Endothelial cell of umbilical vein (primary cell): Measurements from ENCODE around the gene PAX6. TPM values are rescaled to one million over a fixed set of nuclear protein-coding genes. Genes with fewer than 3 reads are reported as not detected.
A peak's percentile ranks its signal among the peaks of the same experiment; 100 is the strongest.

Experiments used
- BruUV-seq: library from RNA; stranded (reverse); fragments of 400-500 nt; replicated peaks from 2 replicates; lab custom pipeline; 2021; lab: Mats Ljungman, UMichigan
- CTCF ChIA-PET: fragments of 300-600, 350-600 bp; sonication (Branson Sonifier 250); formaldehyde crosslinking; loops from one replicate; lab custom pipeline; 2021; ENCODE audit warnings: antibody characterized with exemption, inconsistent platforms; lab: Charles Lee
- POLR2A ChIA-PET: fragments of 300-600, 350-600 bp; sonication (Branson Sonifier 250); formaldehyde crosslinking; loops from one replicate; lab custom pipeline; 2021; ENCODE audit warnings: antibody characterized with exemption, inconsistent platforms; lab: Charles Lee
- DNase-seq: peaks from one replicate; pipeline ENCODE4 v3.0.0-alpha.2; 2011; ENCODE audit warnings: low read depth, low spot score
- FAIRE-seq: peaks from 2 replicates; lab custom pipeline; 2011; peaks lifted over from hg19 to GRCh38; lab: Jason Lieb, UNC
- H2AFZ ChIP-seq: 2 replicates; pipeline ENCODE4 v1.6.0; 2012; ENCODE audit warnings: low read depth, low read length, control low read depth, inconsistent platforms
- H3K27ac ChIP-seq: 2 replicates; pipeline ENCODE4 v1.5.1; 2011; ENCODE audit warnings: low read depth, mild to moderate bottlenecking, control low read depth, low read length, moderate library complexity; ENCODE audit not compliant: insufficient read depth
- H3K27me3 ChIP-seq, 2 experiments: 2 replicates each; pipeline versions ENCODE4 v1.6.0 to v1.6.1; 2011; ENCODE audit warnings: low read length in 2 of 2, mixed read lengths in 1 of 2; ENCODE audit not compliant: control insufficient read depth in 2 of 2, insufficient read depth in 2 of 2
- H3K36me3 ChIP-seq, 2 experiments: 2 replicates in 1 of 2; 3 replicates in 1 of 2; pipeline ENCODE4 v1.5.1; 2011; ENCODE audit warnings: low read length in 2 of 2, mild to moderate bottlenecking in 1 of 2, moderate library complexity in 1 of 2; ENCODE audit not compliant: control insufficient read depth in 2 of 2, insufficient read depth in 2 of 2; ENCODE audit errors: extremely low read depth in 1 of 2
- H3K4me1 ChIP-seq: 3 replicates; pipeline ENCODE4 v1.5.1; 2011; ENCODE audit warnings: mild to moderate bottlenecking, low read length; ENCODE audit not compliant: control insufficient read depth, insufficient read depth; ENCODE audit errors: extremely low read depth
- H3K4me2 ChIP-seq: 2 replicates; pipeline ENCODE4 v1.6.1; 2011; ENCODE audit warnings: low read length, control low read depth, mixed read lengths; ENCODE audit not compliant: insufficient read depth
- H3K4me3 ChIP-seq, 3 experiments: fragments of 200-600 bp in 1 of 3; sonication (generic), shearing (Covaris generic) in 1 of 3; replicated peaks in 1 of 3; 2 replicates each; pipeline ENCODE4 v1.5.1; 2011 to 2016; ENCODE audit warnings: control low read depth in 3 of 3, low read length in 3 of 3, mild to moderate bottlenecking in 2 of 3, inconsistent platforms in 1 of 3, low read depth in 1 of 3, moderate library complexity in 1 of 3; ENCODE audit not compliant: insufficient read depth in 1 of 3
- H3K79me2 ChIP-seq: 2 replicates; pipeline ENCODE4 v1.6.0; 2012; ENCODE audit warnings: low read length, inconsistent platforms; ENCODE audit not compliant: control insufficient read depth, insufficient read depth
- H3K9ac ChIP-seq: replicated peaks from 2 replicates; pipeline ENCODE3; 2011; ENCODE audit warnings: low read length, control low read depth; ENCODE audit not compliant: insufficient read depth; ENCODE audit errors: extremely low read depth
- H3K9me1 ChIP-seq: replicated peaks from 3 replicates; pipeline ENCODE4 v1.6.0; 2011; ENCODE audit warnings: mild to moderate bottlenecking, low read length; ENCODE audit not compliant: control insufficient read depth, insufficient read depth; ENCODE audit errors: extremely low read depth
- H3K9me3 ChIP-seq: replicated peaks from 2 replicates; pipeline ENCODE4 v1.5.1; 2012; ENCODE audit warnings: low read length, inconsistent platforms; ENCODE audit not compliant: control insufficient read depth, insufficient read depth
- H4K20me1 ChIP-seq: replicated peaks from 2 replicates; pipeline ENCODE3; 2011; ENCODE audit warnings: mild to moderate bottlenecking, low read length; ENCODE audit not compliant: control insufficient read depth, insufficient read depth; ENCODE audit errors: extremely low read depth
- EZH2 ChIP-seq: IDR thresholded peaks from 2 replicates; pipeline ENCODE4 v1.6.1; 2012; ENCODE audit warnings: borderline replicate concordance, low read depth, mild to moderate bottlenecking, moderate library complexity, low read length, inconsistent platforms; ENCODE audit not compliant: severe bottlenecking
- FOS ChIP-seq: IDR thresholded peaks from 2 replicates; pipeline ENCODE4 v1.6.1; 2011; ENCODE audit warnings: mild to moderate bottlenecking, low read length, moderate library complexity, borderline replicate concordance; ENCODE audit not compliant: insufficient read depth
- JUN ChIP-seq: IDR thresholded peaks from 2 replicates; pipeline ENCODE4 v1.6.1; 2011; ENCODE audit warnings: borderline replicate concordance, low read depth; ENCODE audit not compliant: insufficient read length, insufficient read depth
- MAX ChIP-seq: IDR thresholded peaks from 2 replicates; pipeline ENCODE4 v1.6.1; 2011; ENCODE audit not compliant: insufficient read depth, insufficient read length
- dilution Hi-C: fragments of 300-500 bp; cut with MboI; formaldehyde crosslinking; loops from one replicate; pipeline ENCODE4 v1.15.0; 2019; ENCODE audit warnings: low sequenced_read_pairs; ENCODE audit not compliant: extremely low pct_ligation_motif_present
- intact Hi-C: fragments of 100-400 bp; cut with micrococcal nuclease; formaldehyde crosslinking; loops from one replicate; pipeline ENCODE4 v1.10.0; 2022
- polyA plus RNA-seq, 4 experiments: library from polyadenylated mRNA; depleted of rRNA in 3 of 4; stranded (reverse) in 3 of 4; unstranded in 1 of 4; fragments of >200 nt; gene quantifications; 2 replicates each; pipeline versions ENCODE4 v1.2.1 to v1.2.3, GENCODE V29; 2011 to 2012; ENCODE audit warnings: missing spikeins in 1 of 4
- total RNA-seq: library from RNA; stranded (reverse); gene quantifications from 2 replicates; pipeline ENCODE4 v1.2.3, GENCODE V29; 2021

Gene PAX6
- total and polyA plus RNA-seq, 2 donors (not counting 3 experiments of a cell fraction or from before 2014, with no cell fraction given): not detected

- no peak overlapping the region for H3K4me2 ChIP-seq
- no peaks in the 10 kb centered on the region for H3K36me3 ChIP-seq
- no peaks in the 10 kb centered on the region for H3K9me1 ChIP-seq
- no peaks in the 10 kb centered on the region for H3K27me3 ChIP-seq
- peak; percentile 31 for FAIRE-seq
- H3K27ac ChIP-seq: no peak overlapping the region
- no peak overlapping the region for H3K4me3 ChIP-seq
- BruUV-seq: no TSS peak
- no peaks in the 10 kb centered on the region for H3K9me3 ChIP-seq
- CTCF ChIA-PET: interaction anchor here (1.2 kb wide), 1 partner anchor 138 kb away, joined by 3 read pairs; no protein-coding TSS in a partner anchor
- no peaks in the 10 kb centered on the region for H3K79me2 ChIP-seq
- H2AFZ ChIP-seq: no peak overlapping the region
- H4K20me1 ChIP-seq: no peaks in the 10 kb centered on the region
- TF ChIP-seq MAX (no peak), JUN (peak; percentile 21)
- POLR2A ChIA-PET: no interaction called here
- no peaks in the 10 kb centered on the region for H3K4me1 ChIP-seq
- intact Hi-C loops (no loop called here), dilution Hi-C loops (no loop called here)
- no peak overlapping the region for H3K9ac ChIP-seq
- DNase-seq: peak; percentile 51
These were observed 31.7 kb downstream of the PAX6 start for GRCh38 chr11:31779374-31779791.

- Histone ChIP-seq H2AFZ (no peak overlapping the region), H3K27ac (no peak overlapping the region), H3K9me1 (no peaks in the 10 kb centered on the region), H3K9me3 (no peaks in the 10 kb centered on the region), H3K27me3 (no peaks in the 10 kb centered on the region), H4K20me1 (no peaks in the 10 kb centered on the region), H3K9ac (no peak overlapping the region), H3K4me2 (no peak overlapping the region), H3K4me1 (no peaks in the 10 kb centered on the region), H3K79me2 (no peaks in the 10 kb centered on the region), H3K36me3 (no peaks in the 10 kb centered on the region), H3K4me3 (no peak overlapping the region)
- no TSS peak for BruUV-seq
- intact Hi-C loops (no loop called here), dilution Hi-C loops (no loop called here)
- no peak for TF ChIP-seq MAX
- no peak for TF ChIP-seq FOS
- TF ChIP-seq EZH2: no peak
- ChIA-PET CTCF (no interaction called here), POLR2A (no interaction called here)
- FAIRE-seq (no peak), DNase-seq (no peak)
These were observed 38.7 kb downstream of the PAX6 start for GRCh38 chr11:31772412-31772811.
